ENCODE measurements around the gene STEEP1. TPM values are rescaled to one million over a fixed set of nuclear protein-coding genes. Genes with fewer than 3 reads are reported as not detected.

The STEEP1 gene
- total RNA-seq, 4 donors from 2014 or later = 15.4 to 25.7 (median 20.8) TPM

GRCh38 chrX:119523664-119524184 is 41.5 kb downstream of the STEEP1 start:
- H3K4me1 ChIP-seq = no peaks in the 10 kb centered on the region
- no peaks in the 10 kb centered on the region for H3K36me3 ChIP-seq
- H3K27me3 ChIP-seq = no peaks in the 10 kb centered on the region
- TF ChIP-seq CTCF (IDR thresholded peaks at IDR 0.05) (no peak), POLR2A (IDR thresholded peaks at IDR 0.05) (no peak)
- DNase-seq = no peak
- no peaks in the 10 kb centered on the region for H3K9me3 ChIP-seq
- H3K27ac ChIP-seq = no peak overlapping the region
- no peak overlapping the region for H3K4me3 ChIP-seq

GRCh38 chrX:119521246-119521645 is 44.0 kb downstream of the STEEP1 start:
- Histone ChIP-seq H3K4me1 (no peaks in the 10 kb centered on the region), H3K9me3 (no peaks in the 10 kb centered on the region), H3K36me3 (no peaks in the 10 kb centered on the region), H3K27me3 (no peaks in the 10 kb centered on the region), H3K4me3 (no peak overlapping the region), H3K27ac (no peak overlapping the region)
- no peak for DNase-seq
- TF ChIP-seq CTCF (IDR thresholded peaks at IDR 0.05) (no peak), POLR2A (IDR thresholded peaks at IDR 0.05) (no peak)

- no peak for TF ChIP-seq CTCF (IDR thresholded peaks at IDR 0.05)
- no peak for TF ChIP-seq POLR2A (IDR thresholded peaks at IDR 0.05)
Measured at GRCh38 chrX:119518371-119518770, 46.8 kb downstream of the STEEP1 start.

GRCh38 chrX:119516157-119516702 is 49.0 kb downstream of the STEEP1 start:
- Histone ChIP-seq H3K36me3 (no peaks in the 10 kb centered on the region), H3K27ac (no peak overlapping the region), H3K4me1 (no peaks in the 10 kb centered on the region), H3K9me3 (no peaks in the 10 kb centered on the region), H3K4me3 (no peak overlapping the region), H3K27me3 (no peaks in the 10 kb centered on the region)
- peak in 2 of 3 donors; percentile 24 to 54 for DNase-seq
- peak; percentile 59 to 83 (median 82) for TF ChIP-seq CTCF (IDR thresholded peaks at IDR 0.05)
- no peak for TF ChIP-seq POLR2A (IDR thresholded peaks at IDR 0.05)

More at GRCh38 chrX:119518371-119518770, 46.8 kb downstream of the STEEP1 start:
- no peak for DNase-seq
- Histone ChIP-seq H3K4me1 (no peaks in the 10 kb centered on the region), H3K9me3 (no peaks in the 10 kb centered on the region), H3K27me3 (no peaks in the 10 kb centered on the region), H3K4me3 (no peak overlapping the region), H3K36me3 (no peaks in the 10 kb centered on the region), H3K27ac (no peak overlapping the region)

- Histone ChIP-seq H3K9me3 (no peaks in the 10 kb centered on the region), H3K27ac (peak overlapping the region in 2 of 4 donors; percentile 35 to 66), H3K4me3 (no peak overlapping the region), H3K27me3 (no peaks in the 10 kb centered on the region), H3K36me3 (no peaks in the 10 kb centered on the region), H3K4me1 (no peaks in the 10 kb centered on the region)
- peak in 2 of 3 donors; percentile 70 to 76 for DNase-seq
- TF ChIP-seq CTCF (IDR thresholded peaks at IDR 0.05) (peak in 5 of 6 experiments; percentile 14 to 77 (median 69)), POLR2A (IDR thresholded peaks at IDR 0.05) (no peak)
Measured at GRCh38 chrX:119512146-119512800, 52.9 kb downstream of the STEEP1 start.
